Measurements from ENCODE around the gene TRIM29. TPM values are rescaled to one million over a fixed set of nuclear protein-coding genes. Genes with fewer than 3 reads are reported as not detected.

The TRIM29 gene
- total and polyA plus RNA-seq, 2 of the 4 experiments (the other 2 are of a cell fraction), result not detected

DNA sequence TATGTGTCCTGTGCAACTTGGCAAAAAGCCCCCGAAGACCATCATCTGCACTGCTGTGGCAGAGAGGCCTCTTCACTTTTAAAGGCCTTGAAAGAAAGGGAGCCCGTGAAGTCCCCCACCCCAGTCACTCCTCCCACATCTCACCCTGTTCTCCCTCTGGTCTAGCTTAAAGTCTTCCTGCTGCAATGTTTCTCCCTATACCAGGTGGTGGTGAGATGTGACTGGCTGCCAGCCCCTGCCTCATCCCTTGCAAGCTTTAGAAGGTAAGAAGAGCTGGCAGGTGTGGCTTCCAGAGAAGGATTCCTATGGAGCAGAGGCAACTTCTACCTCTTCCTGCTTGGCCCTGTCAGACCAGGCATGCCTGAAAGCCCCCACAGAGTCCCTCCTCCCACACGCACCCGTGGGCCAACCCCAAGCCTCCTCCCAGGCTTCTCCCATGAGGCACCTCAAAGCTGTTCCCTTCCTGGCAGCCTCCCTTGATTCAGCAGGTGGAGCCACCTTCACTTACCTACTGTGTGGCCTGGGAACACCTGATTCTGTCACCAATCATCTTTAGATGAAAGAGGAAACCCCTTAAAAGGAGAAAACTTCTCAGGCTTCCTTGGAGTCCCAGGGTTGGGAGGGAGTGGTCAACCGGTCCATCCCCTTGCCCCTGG is 4.0 kb upstream of the TRIM29 start:
- Histone ChIP-seq H3K18ac (ENCODE audit: low read depth, low read length) (no peak overlapping the region), H3K4ac (ENCODE audit: low read depth, low read length) (no peak overlapping the region), H3K4me3 (ENCODE audit: insufficient read depth, low read depth, low read length) (no peak overlapping the region), H3K36me3 (ENCODE audit: control insufficient read depth, insufficient read depth, low read length) (no peaks in the 10 kb centered on the region), H3K9me1 (ENCODE audit: insufficient read depth, low read length) (no peaks in the 10 kb centered on the region), H3K27me3 (ENCODE audit: control insufficient read depth, insufficient read depth, low read length) (peaks cover 48% of the 10 kb centered on the region), H3K27ac (ENCODE audit: insufficient read depth, low read length) (no peak overlapping the region), H3K9ac (ENCODE audit: low read depth, low read length) (no peak overlapping the region), H3K23ac (ENCODE audit: low read depth, low read length) (no peak overlapping the region), H3K9me3 (ENCODE audit: control insufficient read depth, insufficient read depth, low read length) (no peaks in the 10 kb centered on the region), H2AK5ac (ENCODE audit: low read depth, low read length) (no peak overlapping the region), H2AK9ac (replicated peaks; ENCODE audit: low read depth, low read length, poor library complexity) (no peak overlapping the region), H2BK20ac (ENCODE audit: low read depth, low read length) (no peak overlapping the region), H2BK5ac (ENCODE audit: low read depth, low read length, poor library complexity, severe bottlenecking) (no peak overlapping the region), H3K14ac (replicated peaks; ENCODE audit: low read depth, low read length) (no peak overlapping the region), H2BK120ac (ENCODE audit: low read depth, low read length) (no peak overlapping the region), H4K20me1 (ENCODE audit: insufficient read depth, low read length) (no peaks in the 10 kb centered on the region), H4K91ac (ENCODE audit: insufficient read depth, low read depth, low read length) (no peak overlapping the region), H2BK15ac (ENCODE audit: low read depth, low read length) (no peak overlapping the region), H4K8ac (ENCODE audit: low read depth in 2 of 2, low read length in 2 of 2) (no peak overlapping the region), H3K79me1 (ENCODE audit: low read depth in 1 of 2, low read length in 2 of 2) (no peaks in the 10 kb centered on the region), H3K4me1 (ENCODE audit: control insufficient read depth, insufficient read depth, low read length) (no peaks in the 10 kb centered on the region), H2AFZ (replicated peaks; ENCODE audit: low read length, poor library complexity) (no peak overlapping the region), H3K4me2 (ENCODE audit: low read depth, low read length) (no peak overlapping the region), H3K56ac (ENCODE audit: extremely low read depth, insufficient read depth, low read length) (no peak overlapping the region), H4K5ac (ENCODE audit: low read depth, low read length) (no peak overlapping the region)
- ChIA-PET POLR2A (ENCODE audit: unreplicated experiment) (no interaction called here), CTCF (no interaction called here)
- dilution Hi-C loops (cut with HindIII; ENCODE audit: low sequenced_read_pairs, unreplicated experiment), result no loop called here
- DNase-seq, result no peak
- no peak for TF ChIP-seq RFX5 (IDR thresholded peaks at IDR 0.05; ENCODE audit: low read depth, low read length)
- TF ChIP-seq ELK1 (IDR thresholded peaks at IDR 0.05; ENCODE audit: borderline replicate concordance, low read depth, low read length), result no peak
- no peak for TF ChIP-seq MAFK (IDR thresholded peaks at IDR 0.05; ENCODE audit: low read depth, low read length)
- TF ChIP-seq POLR2A (IDR thresholded peaks at IDR 0.05; ENCODE audit: low read depth, low read length), result no peak
- TF ChIP-seq FOS (IDR thresholded peaks at IDR 0.05; ENCODE audit: low read depth, low read length), result no peak
- TF ChIP-seq MAZ (IDR thresholded peaks at IDR 0.05; ENCODE audit: borderline replicate concordance, low read depth, low read length), result no peak
- TF ChIP-seq RAD21 (IDR thresholded peaks at IDR 0.05; ENCODE audit: low read length), result no peak
- TF ChIP-seq, protein P1, sequence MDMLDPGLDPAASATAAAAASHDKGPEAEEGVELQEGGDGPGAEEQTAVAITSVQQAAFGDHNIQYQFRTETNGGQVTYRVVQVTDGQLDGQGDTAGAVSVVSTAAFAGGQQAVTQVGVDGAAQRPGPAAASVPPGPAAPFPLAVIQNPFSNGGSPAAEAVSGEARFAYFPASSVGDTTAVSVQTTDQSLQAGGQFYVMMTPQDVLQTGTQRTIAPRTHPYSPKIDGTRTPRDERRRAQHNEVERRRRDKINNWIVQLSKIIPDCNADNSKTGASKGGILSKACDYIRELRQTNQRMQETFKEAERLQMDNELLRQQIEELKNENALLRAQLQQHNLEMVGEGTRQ (IDR thresholded peaks at IDR 0.05; ENCODE audit: low read depth, low read length), result no peak
- no peak for TF ChIP-seq NFE2L2 (IDR thresholded peaks at IDR 0.05; ENCODE audit: low read depth, low read length)
- no peak for TF ChIP-seq BHLHE40 (IDR thresholded peaks at IDR 0.05; ENCODE audit: low read depth, low read length)
- TF ChIP-seq MXI1 (IDR thresholded peaks at IDR 0.05; ENCODE audit: borderline replicate concordance, low read depth, low read length), result no peak
- TF ChIP-seq SMC3 (IDR thresholded peaks at IDR 0.05; ENCODE audit: low read depth, low read length), result no peak
- no peak for TF ChIP-seq CHD1 (IDR thresholded peaks at IDR 0.05; ENCODE audit: low read depth, low read length)
- intact Hi-C loops (cut with micrococcal nuclease), result no loop called here
- in situ Hi-C loops (cut with MboI; ENCODE audit: low sequenced_read_pairs), result no loop called here
- BruUV-seq (replicated peaks), result no TSS peak
- ATAC-seq (ENCODE audit: low read depth), result no peak
- WGBS, 2 experiments (ENCODE audit: extremely low coverage in 2 of 2, insufficient read length in 1 of 2), result no CpG with 5 or more reads among the region's 5 CpGs

All from IMR-90 (cell line).